Endothelial cell of umbilical vein (primary cell): Measurements from ENCODE around the gene RSPH10B. TPM values are rescaled to one million over a fixed set of nuclear protein-coding genes. Genes with fewer than 3 reads are reported as not detected.
"Not testable (repeated sequence)": the region's sequence is repeated elsewhere in the genome, so short reads cannot be mapped to it uniquely, and the experiment has no call there.

Experiments
- BruUV-seq: library from RNA; stranded (reverse); fragments of 400-500 nt; replicated peaks from 2 replicates; lab custom pipeline; 2021; lab: Mats Ljungman, UMichigan
- CTCF ChIA-PET: fragments of 300-600, 350-600 bp; sonication (Branson Sonifier 250); formaldehyde crosslinking; loops from one replicate; lab custom pipeline; 2021; ENCODE audit warnings: antibody characterized with exemption, inconsistent platforms; lab: Charles Lee
- POLR2A ChIA-PET: fragments of 300-600, 350-600 bp; sonication (Branson Sonifier 250); formaldehyde crosslinking; loops from one replicate; lab custom pipeline; 2021; ENCODE audit warnings: antibody characterized with exemption, inconsistent platforms; lab: Charles Lee
- DNase-seq: peaks from one replicate; pipeline ENCODE4 v3.0.0-alpha.2; 2011; ENCODE audit warnings: low read depth, low spot score
- FAIRE-seq: peaks from 2 replicates; lab custom pipeline; 2011; peaks lifted over from hg19 to GRCh38; lab: Jason Lieb, UNC
- H2AFZ ChIP-seq: 2 replicates; pipeline ENCODE4 v1.6.0; 2012; ENCODE audit warnings: low read depth, low read length, control low read depth, inconsistent platforms
- H3K27ac ChIP-seq: 2 replicates; pipeline ENCODE4 v1.5.1; 2011; ENCODE audit warnings: low read depth, mild to moderate bottlenecking, control low read depth, low read length, moderate library complexity; ENCODE audit not compliant: insufficient read depth
- H3K27me3 ChIP-seq, 2 experiments: 2 replicates each; pipeline versions ENCODE4 v1.6.0 to v1.6.1; 2011; ENCODE audit warnings: low read length in 2 of 2, mixed read lengths in 1 of 2; ENCODE audit not compliant: control insufficient read depth in 2 of 2, insufficient read depth in 2 of 2
- H3K36me3 ChIP-seq, 2 experiments: 2 replicates in 1 of 2; 3 replicates in 1 of 2; pipeline ENCODE4 v1.5.1; 2011; ENCODE audit warnings: low read length in 2 of 2, mild to moderate bottlenecking in 1 of 2, moderate library complexity in 1 of 2; ENCODE audit not compliant: control insufficient read depth in 2 of 2, insufficient read depth in 2 of 2; ENCODE audit errors: extremely low read depth in 1 of 2
- H3K4me1 ChIP-seq: 3 replicates; pipeline ENCODE4 v1.5.1; 2011; ENCODE audit warnings: mild to moderate bottlenecking, low read length; ENCODE audit not compliant: control insufficient read depth, insufficient read depth; ENCODE audit errors: extremely low read depth
- H3K4me2 ChIP-seq: 2 replicates; pipeline ENCODE4 v1.6.1; 2011; ENCODE audit warnings: low read length, control low read depth, mixed read lengths; ENCODE audit not compliant: insufficient read depth
- H3K4me3 ChIP-seq, 3 experiments: fragments of 200-600 bp in 1 of 3; sonication (generic), shearing (Covaris generic) in 1 of 3; replicated peaks in 1 of 3; 2 replicates each; pipeline ENCODE4 v1.5.1; 2011 to 2016; ENCODE audit warnings: control low read depth in 3 of 3, low read length in 3 of 3, mild to moderate bottlenecking in 2 of 3, inconsistent platforms in 1 of 3, low read depth in 1 of 3, moderate library complexity in 1 of 3; ENCODE audit not compliant: insufficient read depth in 1 of 3
- H3K79me2 ChIP-seq: 2 replicates; pipeline ENCODE4 v1.6.0; 2012; ENCODE audit warnings: low read length, inconsistent platforms; ENCODE audit not compliant: control insufficient read depth, insufficient read depth
- H3K9ac ChIP-seq: replicated peaks from 2 replicates; pipeline ENCODE3; 2011; ENCODE audit warnings: low read length, control low read depth; ENCODE audit not compliant: insufficient read depth; ENCODE audit errors: extremely low read depth
- H3K9me1 ChIP-seq: replicated peaks from 3 replicates; pipeline ENCODE4 v1.6.0; 2011; ENCODE audit warnings: mild to moderate bottlenecking, low read length; ENCODE audit not compliant: control insufficient read depth, insufficient read depth; ENCODE audit errors: extremely low read depth
- H3K9me3 ChIP-seq: replicated peaks from 2 replicates; pipeline ENCODE4 v1.5.1; 2012; ENCODE audit warnings: low read length, inconsistent platforms; ENCODE audit not compliant: control insufficient read depth, insufficient read depth
- H4K20me1 ChIP-seq: replicated peaks from 2 replicates; pipeline ENCODE3; 2011; ENCODE audit warnings: mild to moderate bottlenecking, low read length; ENCODE audit not compliant: control insufficient read depth, insufficient read depth; ENCODE audit errors: extremely low read depth
- dilution Hi-C: fragments of 300-500 bp; cut with MboI; formaldehyde crosslinking; loops from one replicate; pipeline ENCODE4 v1.15.0; 2019; ENCODE audit warnings: low sequenced_read_pairs; ENCODE audit not compliant: extremely low pct_ligation_motif_present
- intact Hi-C: fragments of 100-400 bp; cut with micrococcal nuclease; formaldehyde crosslinking; loops from one replicate; pipeline ENCODE4 v1.10.0; 2022
- polyA plus RNA-seq, 4 experiments: library from polyadenylated mRNA; depleted of rRNA in 3 of 4; stranded (reverse) in 3 of 4; unstranded in 1 of 4; fragments of >200 nt; gene quantifications; 2 replicates each; pipeline versions ENCODE4 v1.2.1 to v1.2.3, GENCODE V29; 2011 to 2012; ENCODE audit warnings: missing spikeins in 1 of 4
- total RNA-seq: library from RNA; stranded (reverse); gene quantifications from 2 replicates; pipeline ENCODE4 v1.2.3, GENCODE V29; 2021
- TF ChIP-seq, protein P1 (sequence below): IDR thresholded peaks from 2 replicates; pipeline ENCODE4 v1.6.1; 2011; ENCODE audit not compliant: insufficient read depth, insufficient read length

RSPH10B gene
- total and polyA plus RNA-seq, 2 donors (not counting 3 experiments of a cell fraction or from before 2014, with no cell fraction given): 0.15 to 0.29 TPM

DNA sequence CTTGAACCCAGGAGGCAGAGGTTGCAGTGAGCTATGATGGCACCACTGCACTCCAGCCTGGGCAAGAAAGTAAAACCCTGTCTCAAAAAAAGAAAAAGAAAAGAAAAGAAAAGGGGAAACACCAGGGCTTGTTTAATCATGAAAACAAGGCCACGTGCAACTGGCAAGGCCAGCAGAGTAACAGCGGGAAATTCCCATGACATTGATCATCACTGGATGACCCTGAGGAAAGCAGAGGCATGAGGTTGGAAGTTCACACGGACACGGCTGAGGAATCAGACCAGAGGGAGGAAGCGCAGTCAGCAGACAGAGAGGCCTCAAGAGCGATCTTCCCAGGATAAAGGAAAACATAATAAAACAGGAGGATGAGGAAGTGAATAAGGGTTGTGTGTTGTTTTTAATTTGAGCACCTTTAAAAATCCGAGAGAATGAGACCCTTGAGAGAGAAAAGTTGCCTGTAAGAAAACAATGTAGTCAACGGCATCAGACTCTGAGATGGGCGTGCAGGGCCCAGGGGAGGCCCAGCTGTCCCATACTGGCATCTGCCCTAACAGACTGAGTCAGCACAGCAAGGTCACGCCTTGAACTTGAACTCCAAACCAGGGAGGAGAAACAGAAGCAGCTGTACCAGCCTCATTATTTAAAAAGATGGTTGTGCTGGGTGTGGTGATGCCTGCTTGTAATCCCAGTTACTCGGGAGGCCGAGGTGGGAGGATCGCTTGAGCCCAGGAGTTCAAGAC, 38.4 kb downstream of the RSPH10B start:
- H3K9ac ChIP-seq, H3K9me1 ChIP-seq, intact Hi-C loops, dilution Hi-C loops, H3K4me3 ChIP-seq, CTCF ChIA-PET, H3K4me2 ChIP-seq, H3K36me3 ChIP-seq, H3K27me3 ChIP-seq, POLR2A ChIA-PET, H3K27ac ChIP-seq, H2AFZ ChIP-seq, H3K4me1 ChIP-seq, H4K20me1 ChIP-seq, H3K79me2 ChIP-seq, BruUV-seq, H3K9me3 ChIP-seq: not testable (repeated sequence)
- DNase-seq: peak; percentile 87
- TF ChIP-seq, protein P1, sequence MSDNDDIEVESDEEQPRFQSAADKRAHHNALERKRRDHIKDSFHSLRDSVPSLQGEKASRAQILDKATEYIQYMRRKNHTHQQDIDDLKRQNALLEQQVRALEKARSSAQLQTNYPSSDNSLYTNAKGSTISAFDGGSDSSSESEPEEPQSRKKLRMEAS: peak; percentile 38
- peak; percentile 96 for FAIRE-seq

DNA sequence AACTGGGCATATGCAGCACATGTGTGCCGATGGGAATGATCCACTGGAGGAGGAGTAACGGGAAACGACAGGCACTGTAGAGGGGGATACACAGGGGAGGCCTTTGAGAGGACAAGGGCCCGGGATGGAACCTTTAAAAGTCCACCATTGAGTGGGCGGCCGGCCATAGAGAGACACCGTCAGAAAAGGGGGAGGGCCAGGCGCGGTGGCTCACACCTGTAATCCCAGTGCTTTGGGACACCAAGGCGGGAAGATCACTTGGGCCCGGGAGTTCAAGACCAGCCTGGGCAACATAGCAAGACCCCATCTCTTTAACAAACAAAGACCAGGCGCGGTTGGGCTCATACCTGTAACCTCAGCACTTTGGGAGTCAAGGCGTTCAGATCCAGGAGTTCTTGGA, 39.2 kb downstream of the RSPH10B start:
- H3K9me1 ChIP-seq, dilution Hi-C loops, FAIRE-seq, H3K9ac ChIP-seq, BruUV-seq, POLR2A ChIA-PET, H3K9me3 ChIP-seq, CTCF ChIA-PET, H3K36me3 ChIP-seq, H2AFZ ChIP-seq, intact Hi-C loops, H3K79me2 ChIP-seq, H4K20me1 ChIP-seq, H3K4me3 ChIP-seq, H3K4me1 ChIP-seq, H3K27me3 ChIP-seq, H3K4me2 ChIP-seq, H3K27ac ChIP-seq: not testable (repeated sequence)
- DNase-seq: peak; percentile 2

DNA sequence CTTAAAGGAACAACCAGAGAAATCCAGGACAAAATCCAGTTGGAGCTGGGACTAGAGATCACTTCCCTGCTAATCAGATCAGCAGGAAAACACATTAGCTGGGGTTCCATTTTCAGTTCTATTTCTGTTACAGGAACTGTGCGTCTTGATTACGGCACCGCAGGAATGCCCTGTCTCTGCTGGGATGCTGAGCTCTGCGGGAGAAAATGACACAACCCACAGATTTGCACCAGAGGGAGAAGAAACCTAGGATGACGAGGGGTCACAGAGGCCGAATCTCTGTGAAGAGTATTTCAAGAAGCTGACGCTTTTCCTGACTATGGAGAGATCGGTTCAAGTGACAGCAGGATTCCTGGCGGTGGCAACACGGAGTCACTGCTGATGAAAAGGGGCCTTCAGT, 40.2 kb downstream of the RSPH10B start:
- CTCF ChIA-PET, DNase-seq, intact Hi-C loops, H3K79me2 ChIP-seq, H3K9me1 ChIP-seq, H3K4me3 ChIP-seq, H3K36me3 ChIP-seq, H4K20me1 ChIP-seq, H3K27me3 ChIP-seq, POLR2A ChIA-PET, H3K4me2 ChIP-seq, dilution Hi-C loops, BruUV-seq, H3K9ac ChIP-seq, H3K4me1 ChIP-seq, H3K9me3 ChIP-seq, H3K27ac ChIP-seq, H2AFZ ChIP-seq: not testable (repeated sequence)
- peak; percentile 46 for FAIRE-seq

DNA sequence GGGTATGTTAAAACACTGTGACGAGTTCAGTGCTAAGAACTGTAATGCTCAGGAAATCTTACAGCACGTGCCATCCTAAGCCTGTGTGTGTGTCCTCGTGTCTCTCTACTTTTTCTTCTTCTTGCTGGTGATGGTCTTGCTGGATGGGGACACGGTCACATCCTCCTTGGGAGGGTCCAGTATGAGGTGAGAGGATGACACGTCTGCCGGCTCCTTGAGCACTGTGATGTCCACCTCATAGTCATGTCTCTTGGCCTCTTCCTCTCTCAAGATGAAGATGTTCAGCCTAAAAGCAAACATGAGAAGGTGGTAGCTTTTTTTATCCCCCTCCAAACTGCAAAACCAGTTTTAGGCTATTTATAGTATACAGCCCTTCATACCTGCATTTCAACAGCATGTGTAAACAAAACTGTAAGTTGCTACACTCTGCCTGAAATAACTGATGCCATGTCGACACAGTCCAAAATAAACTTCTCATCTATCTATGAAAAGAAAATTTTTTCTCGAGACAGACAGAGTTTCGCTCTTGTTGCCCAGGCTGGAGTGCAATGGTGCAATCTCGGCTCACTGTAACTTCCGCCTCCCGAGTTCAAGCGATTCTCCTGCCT, 44.1 kb downstream of the RSPH10B start:
- H3K27ac ChIP-seq, BruUV-seq, H3K4me3 ChIP-seq, H3K9ac ChIP-seq, intact Hi-C loops, H4K20me1 ChIP-seq, H3K79me2 ChIP-seq, H2AFZ ChIP-seq, H3K9me1 ChIP-seq, CTCF ChIA-PET, H3K36me3 ChIP-seq, DNase-seq, FAIRE-seq, POLR2A ChIA-PET, H3K4me2 ChIP-seq, H3K4me1 ChIP-seq, dilution Hi-C loops, H3K27me3 ChIP-seq, H3K9me3 ChIP-seq: not testable (repeated sequence)
